Measurements from ENCODE around the gene CTXN2. TPM values are rescaled to one million over a fixed set of nuclear protein-coding genes. Genes with fewer than 3 reads are reported as not detected.

Gene CTXN2
- total RNA-seq, 1 donor from 2014 or later = not detected

DNA sequence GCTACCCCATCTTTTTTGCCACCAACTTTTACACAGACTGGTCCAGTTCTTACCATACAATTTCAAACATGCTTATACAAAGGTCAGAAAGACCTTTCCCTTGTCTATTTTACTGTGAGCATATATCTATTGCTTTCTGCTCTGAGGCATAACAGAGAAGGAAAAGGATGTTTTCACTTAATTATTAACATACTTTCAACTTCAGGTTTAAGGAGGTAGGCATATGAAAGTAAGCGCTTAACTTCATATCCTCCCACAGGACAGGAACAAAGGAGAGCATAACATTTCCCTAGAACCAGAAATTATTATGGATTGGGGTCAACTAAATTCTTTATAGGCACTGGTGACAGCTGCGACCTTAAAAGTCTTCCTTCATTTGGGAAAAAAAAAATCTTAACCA is 14.5 kb upstream of the CTXN2 start:
- no peaks in the 10 kb centered on the region for H3K9me3 ChIP-seq
- TF ChIP-seq, protein P1, sequence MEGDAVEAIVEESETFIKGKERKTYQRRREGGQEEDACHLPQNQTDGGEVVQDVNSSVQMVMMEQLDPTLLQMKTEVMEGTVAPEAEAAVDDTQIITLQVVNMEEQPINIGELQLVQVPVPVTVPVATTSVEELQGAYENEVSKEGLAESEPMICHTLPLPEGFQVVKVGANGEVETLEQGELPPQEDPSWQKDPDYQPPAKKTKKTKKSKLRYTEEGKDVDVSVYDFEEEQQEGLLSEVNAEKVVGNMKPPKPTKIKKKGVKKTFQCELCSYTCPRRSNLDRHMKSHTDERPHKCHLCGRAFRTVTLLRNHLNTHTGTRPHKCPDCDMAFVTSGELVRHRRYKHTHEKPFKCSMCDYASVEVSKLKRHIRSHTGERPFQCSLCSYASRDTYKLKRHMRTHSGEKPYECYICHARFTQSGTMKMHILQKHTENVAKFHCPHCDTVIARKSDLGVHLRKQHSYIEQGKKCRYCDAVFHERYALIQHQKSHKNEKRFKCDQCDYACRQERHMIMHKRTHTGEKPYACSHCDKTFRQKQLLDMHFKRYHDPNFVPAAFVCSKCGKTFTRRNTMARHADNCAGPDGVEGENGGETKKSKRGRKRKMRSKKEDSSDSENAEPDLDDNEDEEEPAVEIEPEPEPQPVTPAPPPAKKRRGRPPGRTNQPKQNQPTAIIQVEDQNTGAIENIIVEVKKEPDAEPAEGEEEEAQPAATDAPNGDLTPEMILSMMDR (IDR thresholded peaks at IDR 0.05) = no peak
- intact Hi-C loops (cut with DNase I) = loop anchor here (2.0 to 5.0 kb wide), 4 partner anchors 74 to 460 kb away; partner anchors contain the start of gene SEMA6D
- DNase-seq (ENCODE audit: low spot score in 2 of 2) = no peak
- H3K4me3 ChIP-seq = peak overlapping the region; percentile 63 to 80
- H3K27me3 ChIP-seq = no peaks in the 10 kb centered on the region
- H3K4me1 ChIP-seq = peaks cover 0 to 6% of the 10 kb centered on the region in 2 donors
- H3K36me3 ChIP-seq = no peaks in the 10 kb centered on the region
- peak overlapping the region; percentile 92 to 96 for H3K27ac ChIP-seq

DNA sequence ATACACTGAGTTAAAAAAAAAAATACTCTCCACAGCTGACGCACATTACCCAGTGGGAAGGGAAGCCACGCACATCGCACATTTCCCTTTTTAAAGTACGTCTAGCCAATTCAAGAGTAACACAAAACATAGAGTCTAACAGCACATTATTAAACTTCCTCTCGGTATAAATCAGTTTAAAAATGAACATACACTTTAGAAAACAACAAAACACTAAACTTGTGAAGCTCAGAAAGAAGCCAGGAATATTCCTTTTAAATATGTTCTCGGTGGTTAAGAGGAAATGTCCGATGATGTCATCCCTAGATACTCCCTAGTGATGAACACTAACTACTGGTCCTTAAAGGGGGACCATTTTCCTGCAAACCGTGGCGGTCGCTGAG is 14.1 kb upstream of the CTXN2 start:
- Histone ChIP-seq H3K4me3 (peak overlapping the region; percentile 63 to 80), H3K27me3 (no peaks in the 10 kb centered on the region), H3K27ac (peak overlapping the region; percentile 92 to 96), H3K4me1 (peaks cover 0 to 6% of the 10 kb centered on the region in 2 donors), H3K9me3 (no peaks in the 10 kb centered on the region), H3K36me3 (no peaks in the 10 kb centered on the region)
- intact Hi-C loops (cut with DNase I) = loop anchor here (2.0 to 5.0 kb wide), 4 partner anchors 73 to 460 kb away; partner anchors contain the start of gene SEMA6D
- TF ChIP-seq, protein P1 (IDR thresholded peaks at IDR 0.05) = no peak
- DNase-seq (ENCODE audit: low spot score in 2 of 2) = no peak

DNA sequence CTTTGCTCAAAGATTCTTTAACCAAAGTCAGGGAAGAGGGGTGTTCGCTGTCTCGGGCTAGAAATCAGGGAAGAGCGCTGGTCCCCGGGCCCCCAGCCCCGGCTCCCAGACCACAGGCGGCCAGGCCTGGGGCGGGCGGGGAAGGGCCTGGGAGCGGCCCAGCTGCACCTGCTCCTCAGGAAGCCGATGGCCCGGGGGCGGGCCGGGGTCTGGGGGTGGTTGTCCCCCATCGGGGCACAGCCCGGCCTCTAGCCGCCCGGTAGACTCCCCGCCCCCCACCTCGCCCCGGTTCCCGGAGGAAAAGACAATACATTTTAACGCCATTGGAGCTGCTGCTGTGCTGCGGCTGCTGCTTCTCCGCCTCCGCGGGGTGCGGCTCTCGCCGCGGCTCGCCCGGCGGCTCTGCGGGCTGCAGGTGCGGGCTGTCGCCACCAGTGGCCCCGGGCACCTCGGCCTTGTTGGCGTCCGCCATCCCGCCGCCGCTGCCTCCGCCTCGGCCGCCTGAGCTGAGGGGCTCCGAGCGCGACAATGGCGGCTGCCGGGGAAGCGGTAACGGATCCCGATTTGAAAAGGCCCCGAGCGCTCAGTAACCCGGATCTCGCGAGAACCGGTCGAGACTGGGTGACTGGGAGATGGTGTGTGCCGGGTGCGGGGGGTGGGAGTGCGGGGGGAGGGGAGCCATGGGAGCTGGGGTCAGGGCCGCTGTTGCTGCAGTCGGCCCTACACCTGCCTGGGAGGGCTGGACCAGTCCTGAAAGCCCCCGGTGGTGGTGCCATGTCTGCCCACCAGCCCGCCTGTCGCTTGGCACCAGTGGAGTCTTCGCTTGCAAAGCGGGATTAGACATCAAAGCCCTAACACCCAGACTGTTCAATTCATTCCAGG is 13.5 kb upstream of the CTXN2 start, which contains the start of gene MYEF2:
MYEF2 (minus strand) TSS at position 530 of the 882 bp plus-strand sequence; CDS start at position 472, 58 bp downstream.
- H3K36me3 ChIP-seq = no peaks in the 10 kb centered on the region
- H3K27ac ChIP-seq = peak within 1 kb of the TSS; percentile 92 to 96
- no peaks in the 10 kb centered on the region for H3K27me3 ChIP-seq
- H3K4me3 ChIP-seq = peak within 1 kb of the TSS; percentile 63 to 80
- TF ChIP-seq, protein P1 (IDR thresholded peaks at IDR 0.05) = no peak
- intact Hi-C loops (cut with DNase I) = loop anchor here (2.0 to 5.0 kb wide), 5 partner anchors 43 to 461 kb away; partner anchors contain the start of gene SEMA6D
- DNase-seq (ENCODE audit: low spot score in 2 of 2) = peak; percentile 15 to 84
- peaks cover 0 to 6% of the 10 kb centered on the region in 2 donors for H3K4me1 ChIP-seq
- H3K9me3 ChIP-seq = no peaks in the 10 kb centered on the region

DNA sequence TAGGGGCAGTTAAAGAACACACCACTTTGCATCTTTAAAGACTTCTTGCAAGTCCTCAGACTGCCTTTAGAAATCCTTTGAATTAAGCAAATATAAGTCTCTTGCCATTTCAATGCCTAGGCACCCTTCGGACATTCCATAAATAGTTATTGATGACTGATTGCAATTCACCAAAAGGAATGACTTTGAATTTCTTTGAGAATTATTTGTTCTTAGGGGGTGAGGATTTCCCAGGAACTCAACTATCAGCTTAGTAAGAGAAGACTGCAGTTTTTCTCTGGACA is 12.9 kb upstream of the CTXN2 start:
- Histone ChIP-seq H3K9me3 (no peaks in the 10 kb centered on the region), H3K27ac (peak overlapping the region; percentile 92 to 96), H3K36me3 (no peaks in the 10 kb centered on the region), H3K4me1 (peaks cover 0 to 6% of the 10 kb centered on the region in 2 donors), H3K27me3 (no peaks in the 10 kb centered on the region), H3K4me3 (peak overlapping the region; percentile 63 to 80)
- TF ChIP-seq, protein P1 (IDR thresholded peaks at IDR 0.05) = no peak
- intact Hi-C loops (cut with DNase I) = loop anchor here (2.0 to 5.0 kb wide), 4 partner anchors 42 to 461 kb away; partner anchors contain the start of gene SEMA6D
- no peak for DNase-seq (ENCODE audit: low spot score in 2 of 2)

DNA sequence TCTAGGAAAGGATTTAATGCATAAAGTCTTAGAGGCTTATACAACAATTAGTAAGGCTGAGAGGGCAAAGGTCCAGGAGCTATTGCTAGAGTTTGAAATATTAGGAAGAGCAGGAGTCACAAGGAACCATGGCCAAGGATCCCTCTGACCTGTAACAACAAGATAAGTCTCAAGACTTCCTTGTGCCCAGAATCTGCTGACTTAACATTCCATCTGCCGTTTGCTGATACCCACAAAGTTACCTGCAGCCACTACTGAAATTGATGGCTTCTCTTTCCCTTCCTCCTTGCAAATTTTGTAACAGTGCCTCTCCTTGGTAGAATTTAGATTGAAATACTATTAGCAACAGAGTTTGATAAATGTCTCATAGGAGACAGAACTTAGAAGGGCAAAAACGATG is 8.7 kb upstream of the CTXN2 start:
- H3K4me3 ChIP-seq = no peak overlapping the region
- intact Hi-C loops (cut with DNase I) = no loop called here
- TF ChIP-seq, protein P1 (IDR thresholded peaks at IDR 0.05) = no peak
- DNase-seq (ENCODE audit: low spot score in 2 of 2) = no peak
- no peak overlapping the region for H3K27ac ChIP-seq
- H3K4me1 ChIP-seq = peaks cover 0 to 2% of the 10 kb centered on the region in 2 donors
- no peaks in the 10 kb centered on the region for H3K9me3 ChIP-seq
- H3K27me3 ChIP-seq = no peaks in the 10 kb centered on the region
- no peaks in the 10 kb centered on the region for H3K36me3 ChIP-seq
